NCI-H345 treated with DMSO at 0.1 percent for 48 hours (cell line): ENCODE results near the gene RRAS.
"Not testable (repeated sequence)": the region's sequence is repeated elsewhere in the genome, so short reads cannot be mapped to it uniquely, and the experiment has no call there.

Experiments
- DNase-seq: peaks from one replicate; lab custom pipeline; 2025; ENCODE audit not compliant: unreplicated experiment; lab: John Stamatoyannopoulos, UW

RRAS gene

GRCh38 chr19:49633273-49633672, 6.7 kb downstream of the RRAS start:
- not testable (repeated sequence) for DNase-seq

GRCh38 chr19:49632576-49632975, 7.4 kb downstream of the RRAS start:
- DNase-seq: no peak

DNA sequence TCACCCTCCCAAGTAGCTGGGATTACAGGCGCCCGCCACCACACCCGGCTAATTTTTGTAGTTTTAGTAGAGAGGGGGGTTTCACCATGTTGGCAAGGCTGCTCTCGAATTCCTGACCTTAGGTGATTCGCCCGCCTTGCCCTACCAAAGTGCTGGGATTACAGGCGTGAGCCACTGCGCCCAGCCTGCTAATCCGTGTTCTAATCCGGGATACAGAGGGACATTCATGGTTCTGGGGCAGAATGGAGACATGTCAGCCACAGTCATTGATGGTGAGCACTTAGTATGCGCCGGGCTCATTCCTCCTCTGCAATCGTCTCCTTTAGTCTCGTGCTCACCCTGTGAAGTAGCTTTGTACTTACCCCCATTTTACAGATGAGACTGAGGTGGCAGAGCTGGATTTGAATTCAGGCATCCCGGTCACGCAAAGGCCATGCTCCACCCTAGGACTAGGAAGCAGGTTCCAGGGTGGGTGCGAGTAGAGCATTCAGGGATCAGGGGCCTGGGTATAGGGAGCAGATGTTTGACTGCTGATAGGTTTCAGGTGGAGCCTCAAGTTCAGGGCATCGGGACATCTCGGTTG, 8.2 kb downstream of the RRAS start:
- no peak for DNase-seq

GRCh38 chr19:49631014-49631588, 8.8 kb downstream of the RRAS start:
- no peak for DNase-seq

- DNase-seq: no peak
Measured at GRCh38 chr19:49629659-49630058, 10.3 kb downstream of the RRAS start.

DNA sequence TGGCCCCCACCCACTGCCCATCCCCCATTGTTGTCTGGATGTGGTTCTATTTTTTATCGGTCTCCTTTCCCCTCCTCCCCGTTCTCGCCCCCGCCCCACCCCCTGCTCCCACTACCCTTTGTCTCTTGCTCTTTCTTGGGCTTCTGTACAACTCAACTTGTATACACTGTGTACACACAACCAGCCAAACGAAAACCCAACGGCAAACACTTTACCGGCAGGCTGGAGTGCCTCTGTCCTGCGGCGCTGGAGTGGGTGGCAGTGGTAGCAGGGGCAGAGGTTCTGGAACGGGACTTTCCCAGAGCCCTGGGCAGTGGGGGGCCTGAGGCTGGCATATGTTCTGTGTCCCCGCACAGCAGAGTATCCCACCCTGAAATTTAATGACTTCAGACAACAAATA, 13.7 kb downstream of the RRAS start:
- no peak for DNase-seq

DNA sequence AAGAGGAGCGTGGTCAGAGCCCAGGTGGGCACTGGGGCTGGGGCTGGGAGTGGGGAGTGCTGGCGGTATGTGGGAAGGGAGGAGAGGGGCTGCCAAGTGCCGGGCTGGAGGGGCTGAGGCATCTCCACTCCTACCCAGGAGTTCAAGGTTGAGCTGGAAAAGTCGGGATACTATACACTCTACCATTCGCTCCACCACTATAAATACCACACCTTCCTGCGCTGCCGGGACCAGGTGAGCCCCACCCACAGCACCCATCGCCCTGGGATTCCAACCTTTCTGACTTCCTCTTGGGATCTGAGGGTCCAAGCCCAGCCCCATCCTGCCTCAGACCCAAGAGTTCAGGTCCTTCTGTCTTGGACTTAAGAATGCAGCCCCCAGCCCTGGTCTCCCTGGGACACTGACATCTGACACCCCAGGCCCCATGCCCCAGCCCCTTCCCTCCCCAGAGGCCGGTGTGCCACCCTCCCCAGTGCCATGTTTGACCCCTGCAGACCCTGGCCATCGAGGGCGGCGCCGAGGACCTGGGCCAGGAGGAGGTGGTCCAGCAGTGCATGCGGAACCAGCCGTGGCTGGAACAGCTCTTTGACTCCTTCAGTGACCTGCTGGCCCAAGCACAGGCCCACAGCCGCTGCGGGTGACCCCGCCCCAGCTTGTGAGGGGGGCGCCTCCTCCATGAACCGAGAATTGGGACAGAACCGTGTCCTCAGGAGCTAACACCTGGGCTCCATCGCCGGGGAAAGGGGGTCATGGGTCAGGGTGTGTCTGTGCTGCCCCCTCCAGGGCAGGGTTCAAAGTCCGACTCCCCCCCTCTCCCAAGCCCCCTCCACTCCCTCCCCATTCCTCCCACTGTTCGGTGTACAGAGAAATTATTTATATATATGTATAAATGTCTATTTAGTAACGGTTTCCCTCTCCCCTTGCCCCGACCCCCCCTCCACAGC, 14.7 kb downstream of the RRAS start:
- no peak for DNase-seq

GRCh38 chr19:49617860-49618259, 22.1 kb downstream of the RRAS start:
- not testable (repeated sequence) for DNase-seq

DNA sequence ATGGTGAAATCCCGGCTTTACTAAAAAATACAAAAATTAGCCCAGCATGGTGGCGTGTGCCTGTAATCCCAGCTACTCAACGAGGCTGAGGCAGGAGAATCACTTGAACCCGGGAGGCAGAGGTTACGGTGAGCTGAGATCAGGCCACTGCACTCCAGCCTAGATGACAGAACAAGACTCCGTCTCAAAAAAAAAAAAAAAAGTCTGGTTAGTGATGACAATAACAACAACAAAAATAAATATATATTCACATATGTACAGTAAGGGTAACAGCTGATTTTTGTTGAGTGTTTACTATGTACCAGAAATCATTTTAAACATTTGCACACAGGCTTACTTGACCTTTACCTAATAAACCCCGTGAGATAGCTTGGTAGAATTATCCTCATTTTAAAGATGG, 23.0 kb downstream of the RRAS start:
- no peak for DNase-seq

GRCh38 chr19:49616532-49616931, 23.4 kb downstream of the RRAS start:
- no peak for DNase-seq

DNA sequence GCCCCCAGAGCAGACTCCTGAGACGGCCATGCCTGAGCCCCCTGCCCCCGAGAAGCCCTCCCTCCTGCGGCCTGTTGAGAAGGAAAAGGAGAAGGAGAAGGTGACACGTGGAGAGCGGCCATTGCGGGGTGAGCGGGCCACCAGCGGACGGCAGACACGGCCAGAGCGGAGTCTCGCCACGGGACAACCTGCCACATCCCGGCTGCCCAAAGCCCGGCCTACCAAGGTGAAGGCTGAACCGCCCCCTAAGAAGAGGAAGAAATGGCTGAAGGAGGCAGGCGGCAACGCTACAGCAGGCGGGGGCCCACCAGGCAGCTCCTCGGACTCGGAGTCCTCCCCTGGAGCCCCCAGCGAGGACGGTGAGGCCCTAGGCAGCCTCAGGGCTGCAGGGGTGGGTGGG, 24.1 kb downstream of the RRAS start:
- DNase-seq: no peak

DNA sequence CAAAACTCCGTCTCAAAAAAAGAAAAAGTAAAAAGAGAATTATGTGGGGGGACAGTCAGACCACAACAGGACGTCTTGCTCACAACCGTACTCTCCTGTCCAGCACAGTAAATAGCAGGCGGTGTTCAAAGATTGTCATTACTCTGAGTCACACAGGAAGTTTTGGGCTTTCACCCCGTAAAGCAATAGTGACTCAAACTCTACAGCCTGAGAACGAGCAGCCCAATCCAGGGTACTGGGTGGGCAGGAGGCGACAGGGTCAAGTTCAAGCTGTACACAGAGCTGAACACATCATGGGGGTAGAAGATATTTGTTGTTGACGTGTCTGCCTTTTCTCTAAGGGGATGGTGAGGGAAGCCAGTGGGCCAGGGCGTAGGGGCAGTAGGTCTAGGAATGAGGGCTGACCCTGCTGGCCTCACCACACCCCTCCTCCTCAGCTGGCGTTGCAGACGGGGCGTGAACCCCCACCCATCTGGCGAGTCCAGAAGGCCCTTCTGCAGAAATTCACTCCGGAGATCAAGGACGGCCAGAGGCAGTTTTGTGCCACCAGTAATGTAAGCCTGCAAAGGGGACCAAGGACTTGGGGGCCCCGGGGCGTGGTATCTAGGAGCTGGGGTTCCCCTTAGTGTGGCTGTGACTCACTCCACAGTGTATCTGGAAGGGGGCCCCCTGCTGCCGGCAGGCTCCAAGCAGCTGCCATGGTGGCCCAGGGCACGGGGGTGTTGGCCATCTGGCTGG, 25.7 kb downstream of the RRAS start:
- no peak for DNase-seq

DNA sequence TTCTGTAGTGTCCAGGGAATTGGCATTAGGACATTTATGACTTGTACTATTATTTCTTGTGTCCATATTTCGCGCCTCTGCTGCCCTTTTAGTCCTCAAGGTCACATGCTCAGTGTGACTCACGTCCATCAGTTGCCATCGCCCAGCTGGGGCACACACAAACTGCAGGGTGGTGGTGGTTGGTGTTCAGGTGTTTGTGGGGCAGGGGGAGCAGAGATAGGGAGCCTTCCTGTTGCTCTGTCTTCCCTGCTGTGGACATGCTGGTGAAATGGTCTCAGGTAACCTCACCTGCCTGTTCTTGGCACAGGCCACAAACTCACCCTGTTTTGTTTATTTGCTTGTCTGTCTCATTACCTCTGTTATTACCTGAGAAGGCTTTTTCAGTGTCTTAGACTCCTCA, 26.6 kb downstream of the RRAS start:
- no peak for DNase-seq

DNA sequence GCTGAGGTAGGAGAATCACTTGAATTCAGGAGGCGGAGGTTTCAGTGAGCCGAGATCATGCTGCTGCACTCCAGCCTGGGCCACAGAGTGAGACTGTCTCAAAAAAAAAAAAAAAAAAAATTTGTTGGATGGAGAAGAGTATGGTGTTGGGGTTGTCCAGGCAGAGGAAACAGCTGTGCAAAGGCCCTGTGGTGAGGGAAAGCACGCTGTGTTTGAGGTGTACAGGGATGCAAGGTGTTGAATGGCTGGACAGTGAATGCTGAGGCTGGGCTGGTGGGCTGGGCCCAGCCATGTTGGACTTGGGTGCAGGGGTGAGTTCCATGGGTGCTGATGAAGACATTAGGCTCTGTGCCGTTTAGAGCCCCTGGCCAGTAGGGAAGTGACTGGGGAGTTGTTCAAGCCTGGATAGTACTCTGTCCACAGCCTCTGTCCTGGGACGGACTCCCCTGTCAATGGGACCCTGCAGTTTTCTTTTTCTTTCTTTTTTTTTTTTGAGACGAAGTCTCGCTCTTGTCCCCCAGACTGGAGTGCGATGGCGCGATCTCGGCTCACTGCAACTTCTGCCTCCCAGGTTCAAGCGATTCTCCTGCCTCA, 30.3 kb downstream of the RRAS start:
- DNase-seq: no peak

- no peak for DNase-seq
Measured at GRCh38 chr19:49605605-49606004, 34.3 kb downstream of the RRAS start.

DNA sequence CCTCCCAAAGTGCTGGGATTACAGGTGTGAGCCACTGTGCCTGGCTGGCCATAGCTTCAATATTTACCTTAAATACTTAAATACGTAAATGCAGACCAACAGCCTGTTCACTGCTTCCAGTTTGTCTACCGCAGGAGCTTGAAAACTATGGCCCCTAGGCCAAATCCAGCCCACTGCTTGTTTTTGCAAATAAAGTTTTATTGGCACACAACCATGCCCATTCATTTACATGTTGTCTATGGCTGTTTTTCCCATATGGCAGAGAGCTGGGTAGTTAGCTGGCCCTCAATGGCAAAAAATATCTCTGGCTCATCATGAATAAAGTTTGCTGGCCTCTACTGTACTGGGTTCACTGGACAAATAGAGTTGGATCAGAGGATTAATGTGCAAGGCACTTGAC, 37.1 kb downstream of the RRAS start:
- DNase-seq: no peak

DNA sequence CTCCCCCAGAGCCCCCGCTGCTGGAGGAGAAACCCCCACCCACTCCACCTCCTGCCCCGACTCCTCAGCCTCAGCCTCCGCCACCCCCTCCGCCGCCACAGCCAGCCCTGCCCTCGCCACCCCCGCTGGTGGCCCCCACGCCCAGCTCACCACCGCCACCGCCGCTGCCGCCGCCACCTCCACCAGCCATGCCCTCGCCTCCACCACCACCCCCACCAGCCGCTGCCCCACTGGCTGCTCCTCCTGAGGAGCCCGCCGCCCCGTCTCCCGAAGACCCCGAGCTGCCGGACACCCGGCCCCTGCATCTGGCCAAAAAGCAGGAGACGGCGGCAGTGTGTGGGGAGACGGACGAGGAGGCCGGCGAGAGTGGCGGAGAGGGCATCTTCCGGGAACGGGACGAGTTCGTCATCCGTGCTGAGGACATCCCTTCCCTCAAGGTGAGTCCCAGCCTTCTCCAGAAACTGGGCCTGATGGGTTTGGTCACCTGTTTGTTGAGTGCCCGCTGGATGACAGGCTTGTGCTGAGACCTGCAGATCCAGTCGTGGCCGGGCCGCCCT, 38.4 kb downstream of the RRAS start:
- no peak for DNase-seq

- no peak for DNase-seq
Measured at GRCh38 chr19:49599378-49600295, 40.3 kb downstream of the RRAS start.

GRCh38 chr19:49597703-49597974, 42.3 kb downstream of the RRAS start:
- no peak for DNase-seq
